Measurements from ENCODE around the gene TRERF1.

Gene TRERF1

DNA sequence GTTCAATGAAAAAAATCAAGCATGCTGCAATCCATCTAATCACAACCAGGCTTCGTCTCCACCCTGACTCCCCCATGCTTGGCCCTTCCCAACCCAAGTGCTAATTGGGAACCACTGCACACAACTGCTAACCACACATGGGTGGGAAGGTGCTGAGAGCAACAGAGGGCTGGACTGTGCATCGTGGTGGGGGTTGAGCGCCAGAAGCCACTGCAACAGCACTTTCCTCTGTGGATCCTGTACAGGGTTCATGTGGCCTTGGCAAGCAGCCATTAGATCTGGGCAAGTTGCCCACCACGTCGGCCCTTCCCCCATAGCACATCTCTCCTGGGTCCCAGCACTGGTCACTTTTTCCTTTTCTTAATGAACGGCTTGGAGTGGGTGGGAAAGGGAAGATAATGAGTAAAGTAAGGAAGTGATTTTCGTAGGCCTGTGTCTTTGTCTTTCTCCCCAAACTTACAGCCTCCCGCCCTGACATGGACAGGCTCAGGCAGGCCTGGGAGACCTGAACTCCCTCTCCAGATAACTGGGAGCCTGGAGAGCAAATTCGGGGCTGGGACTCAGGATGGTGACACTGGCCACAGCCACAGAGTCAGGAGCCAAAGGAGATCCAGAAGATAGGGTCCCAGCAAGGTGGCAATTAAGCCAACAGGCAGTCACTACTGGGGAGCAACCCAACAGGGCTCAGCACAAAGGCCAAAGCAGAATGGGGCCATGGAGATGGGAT, 199.7 kb downstream of the TRERF1 start (continued):
- TF ChIP-seq IKZF3 (tag by site-specific recombination; IDR thresholded peaks at IDR 0.05) (peak; percentile 48; the same call in 1 of the 2 replicates), SP7 (tag by site-specific recombination; IDR thresholded peaks at IDR 0.05) (peak; percentile 47), REPIN1 (tag by site-specific recombination; IDR thresholded peaks at IDR 0.05; ENCODE audit: low read depth) (no peak), ZNF341 (tag by site-specific recombination; IDR thresholded peaks at IDR 0.05; ENCODE audit: low read depth) (no peak)
- TF ChIP-seq, protein P1, sequence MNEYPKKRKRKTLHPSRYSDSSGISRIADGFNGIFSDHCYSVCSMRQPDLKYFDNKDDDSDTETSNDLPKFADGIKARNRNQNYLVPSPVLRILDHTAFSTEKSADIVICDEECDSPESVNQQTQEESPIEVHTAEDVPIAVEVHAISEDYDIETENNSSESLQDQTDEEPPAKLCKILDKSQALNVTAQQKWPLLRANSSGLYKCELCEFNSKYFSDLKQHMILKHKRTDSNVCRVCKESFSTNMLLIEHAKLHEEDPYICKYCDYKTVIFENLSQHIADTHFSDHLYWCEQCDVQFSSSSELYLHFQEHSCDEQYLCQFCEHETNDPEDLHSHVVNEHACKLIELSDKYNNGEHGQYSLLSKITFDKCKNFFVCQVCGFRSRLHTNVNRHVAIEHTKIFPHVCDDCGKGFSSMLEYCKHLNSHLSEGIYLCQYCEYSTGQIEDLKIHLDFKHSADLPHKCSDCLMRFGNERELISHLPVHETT (tag by site-specific recombination; IDR thresholded peaks at IDR 0.05) = no peak
- TF ChIP-seq, protein P2, sequence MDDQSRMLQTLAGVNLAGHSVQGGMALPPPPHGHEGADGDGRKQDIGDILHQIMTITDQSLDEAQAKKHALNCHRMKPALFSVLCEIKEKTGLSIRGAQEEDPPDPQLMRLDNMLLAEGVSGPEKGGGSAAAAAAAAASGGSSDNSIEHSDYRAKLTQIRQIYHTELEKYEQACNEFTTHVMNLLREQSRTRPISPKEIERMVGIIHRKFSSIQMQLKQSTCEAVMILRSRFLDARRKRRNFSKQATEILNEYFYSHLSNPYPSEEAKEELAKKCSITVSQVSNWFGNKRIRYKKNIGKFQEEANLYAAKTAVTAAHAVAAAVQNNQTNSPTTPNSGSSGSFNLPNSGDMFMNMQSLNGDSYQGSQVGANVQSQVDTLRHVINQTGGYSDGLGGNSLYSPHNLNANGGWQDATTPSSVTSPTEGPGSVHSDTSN (CRISPR knock-in tag; IDR thresholded peaks at IDR 0.05) = no peak

DNA sequence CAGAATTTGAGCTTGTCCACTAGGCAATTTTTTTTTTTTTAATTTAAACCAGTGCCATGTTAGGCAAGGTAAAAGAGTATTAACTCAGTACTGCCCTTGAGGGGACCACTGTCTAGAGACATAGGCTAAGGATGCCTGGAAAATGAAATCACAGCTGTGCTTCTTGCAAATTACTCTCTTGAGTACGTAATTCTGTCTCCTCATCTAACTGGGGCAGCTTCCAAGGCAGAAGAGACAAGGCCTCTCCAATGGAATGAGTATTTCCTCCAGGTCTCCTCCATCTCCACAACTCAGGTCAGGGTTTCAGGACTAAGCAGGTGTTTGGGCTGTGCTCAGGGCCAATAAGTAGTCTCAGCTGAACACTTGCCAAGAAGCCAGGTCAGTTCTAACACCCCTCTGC, 200.2 kb downstream of the TRERF1 start:
- H3K4me1 ChIP-seq (ENCODE audit: control insufficient read depth, insufficient read depth, low read length) = peaks cover 10% of the 10 kb centered on the region
- CTCF ChIA-PET = interaction anchor here (0.6 to 1.1 kb wide), 3 partner anchors 9 to 296 kb away, joined by 3 to 4 read pairs (median 3); no protein-coding TSS in a partner anchor
- POLR2A ChIA-PET = no interaction called here
- H3K36me3 ChIP-seq (ENCODE audit: control insufficient read depth in 2 of 2, insufficient read depth in 1 of 2, low read length in 2 of 2) = peaks cover 0 to 14% of the 10 kb centered on the region in 2 experiments; a peak in 1 of 3 replicates
- H3K9me3 ChIP-seq (ENCODE audit: control insufficient read depth, insufficient read depth, low read depth, low read length) = no peaks in the 10 kb centered on the region
- TF ChIP-seq ZNF510 (tag by site-specific recombination; IDR thresholded peaks at IDR 0.05; ENCODE audit: insufficient replicate concordance) = no peak
- TF ChIP-seq ZNF654 (tag by site-specific recombination; IDR thresholded peaks at IDR 0.05; ENCODE audit: low read depth) = no peak
- TF ChIP-seq ZNF140 (tag by site-specific recombination; IDR thresholded peaks at IDR 0.05) = no peak
- no peak for TF ChIP-seq SP7 (tag by site-specific recombination; IDR thresholded peaks at IDR 0.05)
- no peak for TF ChIP-seq ZNF777 (tag by site-specific recombination; IDR thresholded peaks at IDR 0.05; ENCODE audit: borderline replicate concordance)
- TF ChIP-seq, protein P3, sequence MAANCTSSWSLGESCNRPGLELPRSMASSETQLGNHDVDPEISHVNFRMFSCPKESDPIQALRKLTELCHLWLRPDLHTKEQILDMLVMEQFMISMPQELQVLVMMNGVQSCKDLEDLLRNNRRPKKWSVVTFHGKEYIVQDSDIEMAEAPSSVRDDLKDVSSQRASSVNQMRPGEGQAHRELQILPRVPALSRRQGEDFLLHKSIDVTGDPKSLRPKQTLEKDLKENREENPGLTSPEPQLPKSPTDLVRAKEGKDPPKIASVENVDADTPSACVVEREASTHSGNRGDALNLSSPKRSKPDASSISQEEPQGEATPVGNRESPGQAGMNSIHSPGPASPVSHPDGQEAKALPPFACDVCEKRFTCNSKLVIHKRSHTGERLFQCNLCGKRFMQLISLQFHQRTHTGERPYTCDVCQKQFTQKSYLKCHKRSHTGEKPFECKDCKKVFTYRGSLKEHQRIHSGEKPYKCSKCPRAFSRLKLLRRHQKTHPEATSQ (tag by site-specific recombination; IDR thresholded peaks at IDR 0.05) = no peak
- no peak for TF ChIP-seq ZNF529 (tag by site-specific recombination; IDR thresholded peaks at IDR 0.05; ENCODE audit: insufficient replicate concordance)
- TF ChIP-seq ZNF416 (tag by site-specific recombination; IDR thresholded peaks at IDR 0.05) = no peak
- no peak for TF ChIP-seq HOXD13 (CRISPR knock-in tag; IDR thresholded peaks at IDR 0.05; ENCODE audit: borderline replicate concordance)
- no peak for TF ChIP-seq ZNF10 (tag by site-specific recombination; IDR thresholded peaks at IDR 0.05)
- no peak for TF ChIP-seq ZNF664 (tag by site-specific recombination; IDR thresholded peaks at IDR 0.05)
- TF ChIP-seq ZNF558 (tag by site-specific recombination; IDR thresholded peaks at IDR 0.05) = no peak
- no peak for TF ChIP-seq ZNF830 (tag by site-specific recombination; IDR thresholded peaks at IDR 0.05; ENCODE audit: low read depth)
- TF ChIP-seq ZFP37 (tag by site-specific recombination; IDR thresholded peaks at IDR 0.05) = no peak
- TF ChIP-seq ZEB2 (tag by site-specific recombination; IDR thresholded peaks at IDR 0.05) = no peak
- H3K4me3 ChIP-seq (ENCODE audit: low read depth, low read length) = no peak overlapping the region
- no peak overlapping the region for H3K27ac ChIP-seq (ENCODE audit: extremely low read depth, low read depth, low read length)
